Measurements from ENCODE around the gene SLC6A9. TPM values are rescaled to one million over a fixed set of nuclear protein-coding genes. Genes with fewer than 3 reads are reported as not detected.

Gene SLC6A9
- total RNA-seq, 1 donor from 2014 or later: 61.7 TPM

- Mint-ChIP-seq H3K36me3 (ENCODE audit: low read depth) (peaks cover 6% of the 10 kb centered on the region), H3K4me3 (ENCODE audit: unreplicated experiment) (peak overlapping the region; percentile 86), H3K27me3 (ENCODE audit: low read depth) (no peaks in the 10 kb centered on the region), H3K27ac (ENCODE audit: unreplicated experiment) (peak overlapping the region; percentile 98), H3K4me1 (ENCODE audit: low read depth) (peaks cover 33% of the 10 kb centered on the region), H3K9me3 (ENCODE audit: low read depth) (no peaks in the 10 kb centered on the region)
- TF ChIP-seq CTCF (IDR thresholded peaks at IDR 0.05): no peak
- DNase-seq (ENCODE audit: low spot score): no peak
These were observed 84.0 kb downstream of the SLC6A9 start for GRCh38 chr1:43947061-43947873.

Other genes with a start within 250 kb of the SLC6A9 start
- 0.50 to 1.6 TPM (median 0.69 TPM) in 3 replicates for gene ARTN, start 97.7 kb downstream of the SLC6A9 start, total RNA-seq
- gene IPO13, start 84.5 kb downstream of the SLC6A9 start, total RNA-seq: 33.4 to 39.2 TPM (median 38.8 TPM) in 3 replicates
- gene DPH2, start 61.5 kb downstream of the SLC6A9 start, total RNA-seq: 22.2 to 27.3 TPM (median 22.4 TPM) in 3 replicates
- gene ATP6V0B, start 56.5 kb downstream of the SLC6A9 start, total RNA-seq: 112 to 123 TPM (median 122 TPM) in 3 replicates
- gene B4GALT2, start 52.3 kb downstream of the SLC6A9 start, total RNA-seq: 94.8 to 109 TPM (median 99.4 TPM) in 3 replicates
- gene CCDC24, start 39.9 kb downstream of the SLC6A9 start, total RNA-seq: 5.4 to 6.8 TPM (median 6.3 TPM) in 3 replicates
- gene KLF17, start 87.4 kb upstream of the SLC6A9 start, total RNA-seq: 0.18 TPM in 1 of 3 replicates, not detected in the others
- gene KLF18, start 110.2 kb upstream of the SLC6A9 start, total RNA-seq: not detected in 3 replicates
- gene DMAP1, start 182.0 kb upstream of the SLC6A9 start, total RNA-seq: 29.1 to 41.6 TPM (median 33.1 TPM) in 3 replicates